Tibial artery (tissue), 4 donors: ENCODE measurements around the gene PRM1.

Experiments
- DNase-seq, 2 donors: peaks; one replicate each; pipeline ENCODE4 v3.0.0-alpha.2; 2019
- H3K27ac ChIP-seq, 2 donors: fragments of 200-600 bp; sonication (generic) in 1 of 2; 1 replicate in 1 of 2; 2 replicates in 1 of 2; pipeline ENCODE4 v1.5.1; 2018 to 2019; ENCODE audit warnings: mild to moderate bottlenecking in 1 of 2
- H3K27me3 ChIP-seq, 2 donors: fragments of 200-600 bp; sonication (generic) in 1 of 2; one replicate each; pipeline versions ENCODE4 v1.5.1 to v1.6.0; 2016 to 2019
- H3K36me3 ChIP-seq, 3 donors: fragments of 200-600 bp; sonication (generic) in 2 of 3; one replicate each; pipeline ENCODE4 v1.5.1; 2016 to 2019; ENCODE audit warnings: mild to moderate bottlenecking in 2 of 3
- H3K4me1 ChIP-seq, 4 donors: fragments of 200-600 bp; sonication (generic) in 2 of 4; 1 replicate in 3 of 4; 2 replicates in 1 of 4; pipeline ENCODE4 v1.5.1; 2016 to 2019
- H3K4me3 ChIP-seq, 2 donors: fragments of 200-600 bp; sonication (generic) in 1 of 2; 1 replicate in 1 of 2; 2 replicates in 1 of 2; pipeline ENCODE4 v1.5.1; 2018 to 2019; ENCODE audit warnings: mild to moderate bottlenecking in 2 of 2
- H3K9me3 ChIP-seq, 3 donors: fragments of 200-600 bp; sonication (generic) in 1 of 3; one replicate each; pipeline ENCODE4 v1.5.1; 2016 to 2019
- CTCF ChIP-seq, 2 experiments: fragments of 200-600 bp in 1 of 2; fragments of 450-650 bp in 1 of 2; IDR thresholded peaks; one replicate each; pipeline ENCODE4 v1.5.1; 2017 to 2019; ENCODE audit warnings: antibody characterized with exemption in 2 of 2, mild to moderate bottlenecking in 1 of 2, moderate library complexity in 1 of 2
- intact Hi-C: fragments of 100-400 bp; cut with DNase I; formaldehyde crosslinking; loops from one replicate; pipeline ENCODE4 v1.15.0; 2023; ENCODE audit warnings: low total_unique reads

The PRM1 gene

GRCh38 chr16:11310997-11311561, 29.9 kb upstream of the PRM1 start:
- H3K27ac ChIP-seq: no peak overlapping the region
- H3K27me3 ChIP-seq: peaks cover 0 to 9% of the 10 kb centered on the region in 2 donors
- TF ChIP-seq CTCF (IDR thresholded peaks at IDR 0.05): no peak
- DNase-seq: no peak
- peaks cover 0 to 5% (median 0%) of the 10 kb centered on the region in 4 donors for H3K4me1 ChIP-seq
- no peaks in the 10 kb centered on the region for H3K9me3 ChIP-seq
- H3K4me3 ChIP-seq: no peak overlapping the region
- intact Hi-C loops: no loop called here
- no peaks in the 10 kb centered on the region for H3K36me3 ChIP-seq

- Histone ChIP-seq H3K27ac (no peak overlapping the region), H3K9me3 (no peaks in the 10 kb centered on the region), H3K4me3 (no peak overlapping the region), H3K4me1 (peaks cover 0 to 5% (median 0%) of the 10 kb centered on the region in 4 donors), H3K27me3 (peaks cover 0 to 6% of the 10 kb centered on the region in 2 donors), H3K36me3 (no peaks in the 10 kb centered on the region)
- no peak for DNase-seq
- intact Hi-C loops: no loop called here
- no peak for TF ChIP-seq CTCF (IDR thresholded peaks at IDR 0.05)
Measured at GRCh38 chr16:11310634-11310977, 29.5 kb upstream of the PRM1 start.

DNA sequence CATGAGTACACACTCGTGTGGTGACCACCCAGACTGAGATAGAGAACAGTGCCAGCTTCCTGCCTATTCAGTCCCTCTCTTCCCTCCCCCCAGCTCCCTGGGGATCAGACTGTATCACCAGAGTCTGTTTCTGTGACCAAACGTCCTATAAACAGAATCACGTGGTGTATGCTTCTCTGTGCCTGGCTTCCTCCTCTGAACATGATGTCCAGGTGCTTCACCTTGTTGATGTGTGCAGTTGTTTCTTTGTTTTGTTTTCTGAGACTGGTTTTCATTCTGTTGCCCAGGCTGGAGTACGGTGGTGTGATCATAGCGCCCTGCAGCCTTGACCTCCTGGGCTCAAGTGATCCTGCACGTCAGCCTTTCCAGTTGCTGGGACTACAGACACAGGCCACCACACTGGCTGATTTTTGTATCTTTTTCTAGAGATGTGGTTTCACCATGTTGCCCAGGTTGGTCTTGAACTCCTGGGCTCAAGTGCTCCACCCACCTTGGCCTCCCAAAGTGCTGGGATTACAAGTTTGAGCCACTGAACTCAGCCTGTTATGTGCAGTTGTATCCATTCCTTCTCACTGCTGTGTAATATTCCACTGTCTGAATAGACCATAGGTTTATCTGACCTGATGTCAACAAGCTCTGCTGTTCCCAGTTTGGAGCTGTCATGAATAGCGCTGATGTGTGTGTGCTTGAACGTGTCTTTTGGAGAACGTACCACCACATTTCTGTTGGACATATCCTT, 28.9 kb upstream of the PRM1 start:
- H3K4me3 ChIP-seq: no peak overlapping the region
- H3K27me3 ChIP-seq: peaks cover 0 to 4% of the 10 kb centered on the region in 2 donors
- intact Hi-C loops: no loop called here
- H3K4me1 ChIP-seq: peaks cover 0 to 5% (median 0%) of the 10 kb centered on the region in 4 donors
- H3K9me3 ChIP-seq: no peaks in the 10 kb centered on the region
- TF ChIP-seq CTCF (IDR thresholded peaks at IDR 0.05): no peak
- no peak for DNase-seq
- H3K36me3 ChIP-seq: no peaks in the 10 kb centered on the region
- H3K27ac ChIP-seq: no peak overlapping the region

DNA sequence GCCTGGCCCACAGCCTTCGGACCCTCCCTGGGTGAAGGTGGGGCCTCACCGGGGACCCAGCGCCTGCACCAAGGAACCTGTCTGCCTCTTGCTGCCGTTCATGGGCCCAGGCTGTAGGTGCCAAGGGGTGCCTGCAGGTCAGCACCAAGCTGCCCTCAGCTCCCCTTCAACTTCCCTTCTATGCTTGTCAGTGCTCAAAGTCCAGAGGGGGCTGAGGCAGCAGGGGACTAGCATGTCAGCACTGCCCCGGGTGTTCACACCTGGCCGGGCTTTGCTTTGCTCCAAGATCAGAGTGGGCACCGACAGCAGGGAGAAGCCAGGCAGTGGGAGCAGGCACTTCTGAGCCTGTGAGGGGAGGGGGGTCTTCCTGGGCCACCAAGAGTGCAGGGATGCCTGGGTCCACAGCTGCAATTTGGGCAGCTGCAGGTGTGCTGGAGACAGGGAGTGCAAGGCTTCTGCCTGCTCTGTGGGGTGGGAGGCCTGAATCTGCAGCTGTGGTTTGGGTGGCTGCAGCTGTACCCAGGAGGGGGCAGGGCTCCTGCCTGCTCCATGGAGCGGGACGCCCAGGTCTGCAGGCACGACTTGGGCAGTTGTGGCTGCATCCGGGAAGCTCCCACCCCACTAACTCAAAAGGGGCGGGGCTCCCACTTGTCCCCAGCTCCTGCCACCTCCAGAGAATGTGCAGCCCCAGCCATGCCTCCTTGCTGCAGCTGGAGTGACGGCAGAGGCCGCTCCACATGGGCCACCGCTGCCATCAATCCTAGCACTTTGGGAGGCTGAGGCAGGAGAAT, 27.6 kb upstream of the PRM1 start:
- no peaks in the 10 kb centered on the region for H3K36me3 ChIP-seq
- DNase-seq: no peak
- H3K4me3 ChIP-seq: no peak overlapping the region
- H3K27ac ChIP-seq: no peak overlapping the region
- H3K9me3 ChIP-seq: no peaks in the 10 kb centered on the region
- H3K27me3 ChIP-seq: peaks cover 0 to 2% of the 10 kb centered on the region in 2 donors
- H3K4me1 ChIP-seq: peaks cover 0 to 5% (median 0%) of the 10 kb centered on the region in 4 donors
- no peak for TF ChIP-seq CTCF (IDR thresholded peaks at IDR 0.05)
- intact Hi-C loops: no loop called here

- no peaks in the 10 kb centered on the region for H3K9me3 ChIP-seq
- peaks cover 0 to 5% (median 0%) of the 10 kb centered on the region in 4 donors for H3K4me1 ChIP-seq
- no peak overlapping the region for H3K4me3 ChIP-seq
- H3K27ac ChIP-seq: no peak overlapping the region
- H3K36me3 ChIP-seq: no peaks in the 10 kb centered on the region
- H3K27me3 ChIP-seq: peaks cover 0 to 2% of the 10 kb centered on the region in 2 donors
- no peak for DNase-seq
- intact Hi-C loops: no loop called here
- TF ChIP-seq CTCF (IDR thresholded peaks at IDR 0.05): no peak
Measured at GRCh38 chr16:11307639-11308492, 26.7 kb upstream of the PRM1 start.
